Measurements from ENCODE around the gene GID8. TPM values are rescaled to one million over a fixed set of nuclear protein-coding genes. Genes with fewer than 3 reads are reported as not detected.

GID8 gene
- total and polyA plus RNA-seq, 4 donors, result 10.2 to 23.6 (median 14.6) TPM

DNA sequence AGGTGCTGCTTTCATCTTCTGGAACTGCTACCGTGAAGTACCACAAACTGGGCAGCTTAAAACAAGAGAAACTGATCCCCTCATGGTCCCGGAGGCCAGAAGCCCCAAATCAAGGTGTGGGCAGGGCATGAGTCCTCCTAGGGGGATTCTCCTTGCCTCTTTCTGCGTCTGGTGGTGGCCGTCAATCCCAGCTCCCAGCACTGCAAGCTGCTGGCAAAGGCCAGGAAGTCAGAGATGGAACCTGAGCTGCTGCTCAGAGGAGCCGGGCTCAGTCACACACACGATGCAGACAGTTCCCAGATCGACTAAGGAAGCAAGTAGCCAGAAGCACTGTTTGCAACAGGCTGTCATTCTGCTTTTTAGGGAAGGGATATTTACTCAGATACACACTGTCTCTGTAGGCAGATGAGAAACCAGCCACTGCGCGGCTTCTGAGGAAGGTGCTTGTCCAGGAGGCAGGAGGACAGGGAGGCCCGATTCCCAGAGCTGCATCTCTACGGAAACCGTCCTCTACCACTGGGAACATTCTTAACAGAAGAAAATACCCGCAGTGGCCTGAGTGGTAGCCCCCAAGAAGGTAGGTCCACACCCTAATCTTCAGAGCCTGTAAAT lies 53.4 kb downstream of the GID8 start:
- Histone ChIP-seq H3K4me3 (ENCODE audit: low read depth in 1 of 3, low read length in 3 of 3) (no peak overlapping the region), H3K4me1 (ENCODE audit: control insufficient read depth in 4 of 4, insufficient read depth in 4 of 4, low read length in 3 of 4) (no peaks in the 10 kb centered on the region), H3K36me3 (ENCODE audit: control insufficient read depth in 4 of 4, insufficient read depth in 3 of 4, low read depth in 1 of 4, low read length in 3 of 4) (no peaks in the 10 kb centered on the region), H3K27me3 (ENCODE audit: control insufficient read depth in 4 of 4, insufficient read depth in 4 of 4, low read length in 3 of 4) (peaks cover 0 to 3% (median 2%) of the 10 kb centered on the region in 4 donors), H3K9ac (ENCODE audit: low read depth in 1 of 2, low read length in 2 of 2) (no peak overlapping the region), H3K27ac (ENCODE audit: low read depth in 1 of 2, low read length in 2 of 2) (no peak overlapping the region), H3K9me3 (ENCODE audit: control insufficient read depth in 4 of 4, low read length in 3 of 4) (no peaks in the 10 kb centered on the region)
- DNase-seq (ENCODE audit: low spot score), result no peak
- TF ChIP-seq, protein P1, sequence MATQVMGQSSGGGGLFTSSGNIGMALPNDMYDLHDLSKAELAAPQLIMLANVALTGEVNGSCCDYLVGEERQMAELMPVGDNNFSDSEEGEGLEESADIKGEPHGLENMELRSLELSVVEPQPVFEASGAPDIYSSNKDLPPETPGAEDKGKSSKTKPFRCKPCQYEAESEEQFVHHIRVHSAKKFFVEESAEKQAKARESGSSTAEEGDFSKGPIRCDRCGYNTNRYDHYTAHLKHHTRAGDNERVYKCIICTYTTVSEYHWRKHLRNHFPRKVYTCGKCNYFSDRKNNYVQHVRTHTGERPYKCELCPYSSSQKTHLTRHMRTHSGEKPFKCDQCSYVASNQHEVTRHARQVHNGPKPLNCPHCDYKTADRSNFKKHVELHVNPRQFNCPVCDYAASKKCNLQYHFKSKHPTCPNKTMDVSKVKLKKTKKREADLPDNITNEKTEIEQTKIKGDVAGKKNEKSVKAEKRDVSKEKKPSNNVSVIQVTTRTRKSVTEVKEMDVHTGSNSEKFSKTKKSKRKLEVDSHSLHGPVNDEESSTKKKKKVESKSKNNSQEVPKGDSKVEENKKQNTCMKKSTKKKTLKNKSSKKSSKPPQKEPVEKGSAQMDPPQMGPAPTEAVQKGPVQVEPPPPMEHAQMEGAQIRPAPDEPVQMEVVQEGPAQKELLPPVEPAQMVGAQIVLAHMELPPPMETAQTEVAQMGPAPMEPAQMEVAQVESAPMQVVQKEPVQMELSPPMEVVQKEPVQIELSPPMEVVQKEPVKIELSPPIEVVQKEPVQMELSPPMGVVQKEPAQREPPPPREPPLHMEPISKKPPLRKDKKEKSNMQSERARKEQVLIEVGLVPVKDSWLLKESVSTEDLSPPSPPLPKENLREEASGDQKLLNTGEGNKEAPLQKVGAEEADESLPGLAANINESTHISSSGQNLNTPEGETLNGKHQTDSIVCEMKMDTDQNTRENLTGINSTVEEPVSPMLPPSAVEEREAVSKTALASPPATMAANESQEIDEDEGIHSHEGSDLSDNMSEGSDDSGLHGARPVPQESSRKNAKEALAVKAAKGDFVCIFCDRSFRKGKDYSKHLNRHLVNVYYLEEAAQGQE (IDR thresholded peaks at IDR 0.05), result no peak
- TF ChIP-seq, protein P2, sequence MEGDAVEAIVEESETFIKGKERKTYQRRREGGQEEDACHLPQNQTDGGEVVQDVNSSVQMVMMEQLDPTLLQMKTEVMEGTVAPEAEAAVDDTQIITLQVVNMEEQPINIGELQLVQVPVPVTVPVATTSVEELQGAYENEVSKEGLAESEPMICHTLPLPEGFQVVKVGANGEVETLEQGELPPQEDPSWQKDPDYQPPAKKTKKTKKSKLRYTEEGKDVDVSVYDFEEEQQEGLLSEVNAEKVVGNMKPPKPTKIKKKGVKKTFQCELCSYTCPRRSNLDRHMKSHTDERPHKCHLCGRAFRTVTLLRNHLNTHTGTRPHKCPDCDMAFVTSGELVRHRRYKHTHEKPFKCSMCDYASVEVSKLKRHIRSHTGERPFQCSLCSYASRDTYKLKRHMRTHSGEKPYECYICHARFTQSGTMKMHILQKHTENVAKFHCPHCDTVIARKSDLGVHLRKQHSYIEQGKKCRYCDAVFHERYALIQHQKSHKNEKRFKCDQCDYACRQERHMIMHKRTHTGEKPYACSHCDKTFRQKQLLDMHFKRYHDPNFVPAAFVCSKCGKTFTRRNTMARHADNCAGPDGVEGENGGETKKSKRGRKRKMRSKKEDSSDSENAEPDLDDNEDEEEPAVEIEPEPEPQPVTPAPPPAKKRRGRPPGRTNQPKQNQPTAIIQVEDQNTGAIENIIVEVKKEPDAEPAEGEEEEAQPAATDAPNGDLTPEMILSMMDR (IDR thresholded peaks at IDR 0.05; ENCODE audit: low read depth, low read length, missing input control), result no peak
- TF ChIP-seq SP1 (IDR thresholded peaks at IDR 0.05), result no peak
- no peak for TF ChIP-seq EGR1 (IDR thresholded peaks at IDR 0.05; ENCODE audit: low read depth in 2 of 2)
- no peak for TF ChIP-seq RXRA (IDR thresholded peaks at IDR 0.05)
- TF ChIP-seq TAF1 (conservative IDR thresholded peaks at IDR 0.05), result no peak
- no peak for TF ChIP-seq HNF4G (IDR thresholded peaks at IDR 0.05)
- no peak for TF ChIP-seq NR2F2 (IDR thresholded peaks at IDR 0.05)
- no peak for TF ChIP-seq HNF4A (conservative IDR thresholded peaks at IDR 0.05)
- no peak for TF ChIP-seq JUND (IDR thresholded peaks at IDR 0.05)
- 63% methylated on average over 13 of the region's 13 CpGs for WGBS

DNA sequence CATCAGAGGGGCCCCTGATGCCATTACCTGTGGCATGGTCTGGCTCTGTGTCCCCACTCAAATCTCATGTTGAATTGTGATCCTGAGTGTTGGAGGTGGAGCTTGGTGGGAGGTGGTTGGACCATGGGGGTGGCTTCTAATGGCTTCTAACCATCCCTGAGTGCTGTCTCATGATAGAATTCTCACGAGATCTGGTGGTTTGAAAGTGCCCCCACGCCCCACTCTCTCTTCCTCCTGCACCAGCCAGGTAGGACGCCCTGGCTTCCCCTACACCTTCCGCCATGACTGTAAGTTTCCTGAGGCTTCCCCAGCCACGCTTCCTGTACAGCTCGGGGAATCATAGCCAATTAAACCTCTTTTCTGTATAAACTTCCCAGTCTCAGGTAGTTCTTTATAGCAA lies 53.9 kb downstream of the GID8 start:
- H3K9ac ChIP-seq (ENCODE audit: low read depth in 1 of 2, low read length in 2 of 2), result no peak overlapping the region
- no peak for DNase-seq (ENCODE audit: low spot score)
- H3K27ac ChIP-seq (ENCODE audit: low read depth in 1 of 2, low read length in 2 of 2), result no peak overlapping the region
- WGBS, result 67% methylated on average over 6 of the region's 6 CpGs
- no peaks in the 10 kb centered on the region for H3K9me3 ChIP-seq (ENCODE audit: control insufficient read depth in 4 of 4, low read length in 3 of 4)
- no peak overlapping the region for H3K4me3 ChIP-seq (ENCODE audit: low read depth in 1 of 3, low read length in 3 of 3)
- H3K4me1 ChIP-seq (ENCODE audit: control insufficient read depth in 4 of 4, insufficient read depth in 4 of 4, low read length in 3 of 4), result no peaks in the 10 kb centered on the region
- no peaks in the 10 kb centered on the region for H3K36me3 ChIP-seq (ENCODE audit: control insufficient read depth in 4 of 4, insufficient read depth in 3 of 4, low read depth in 1 of 4, low read length in 3 of 4)
- peaks cover 0 to 3% (median 2%) of the 10 kb centered on the region in 4 donors for H3K27me3 ChIP-seq (ENCODE audit: control insufficient read depth in 4 of 4, insufficient read depth in 4 of 4, low read length in 3 of 4)
- TF ChIP-seq TAF1 (conservative IDR thresholded peaks at IDR 0.05) (no peak), GABPA (IDR thresholded peaks at IDR 0.05 in 1 of 2, conservative IDR thresholded peaks at IDR 0.05 in 1 of 2) (no peak), RAD21 (IDR thresholded peaks at IDR 0.05) (no peak), FOXA1 (IDR thresholded peaks at IDR 0.05) (no peak), NR2F2 (IDR thresholded peaks at IDR 0.05) (no peak), HNF4A (conservative IDR thresholded peaks at IDR 0.05) (no peak), ATF3 (IDR thresholded peaks at IDR 0.05) (no peak), EGR1 (IDR thresholded peaks at IDR 0.05; ENCODE audit: low read depth in 2 of 2) (no peak), SP1 (IDR thresholded peaks at IDR 0.05) (no peak), YY1 (IDR thresholded peaks at IDR 0.05) (no peak), HNF4G (IDR thresholded peaks at IDR 0.05) (no peak), FOXA2 (IDR thresholded peaks at IDR 0.05) (no peak)
- TF ChIP-seq, protein P3, sequence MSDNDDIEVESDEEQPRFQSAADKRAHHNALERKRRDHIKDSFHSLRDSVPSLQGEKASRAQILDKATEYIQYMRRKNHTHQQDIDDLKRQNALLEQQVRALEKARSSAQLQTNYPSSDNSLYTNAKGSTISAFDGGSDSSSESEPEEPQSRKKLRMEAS (IDR thresholded peaks at IDR 0.05), result no peak
- TF ChIP-seq, protein P4, sequence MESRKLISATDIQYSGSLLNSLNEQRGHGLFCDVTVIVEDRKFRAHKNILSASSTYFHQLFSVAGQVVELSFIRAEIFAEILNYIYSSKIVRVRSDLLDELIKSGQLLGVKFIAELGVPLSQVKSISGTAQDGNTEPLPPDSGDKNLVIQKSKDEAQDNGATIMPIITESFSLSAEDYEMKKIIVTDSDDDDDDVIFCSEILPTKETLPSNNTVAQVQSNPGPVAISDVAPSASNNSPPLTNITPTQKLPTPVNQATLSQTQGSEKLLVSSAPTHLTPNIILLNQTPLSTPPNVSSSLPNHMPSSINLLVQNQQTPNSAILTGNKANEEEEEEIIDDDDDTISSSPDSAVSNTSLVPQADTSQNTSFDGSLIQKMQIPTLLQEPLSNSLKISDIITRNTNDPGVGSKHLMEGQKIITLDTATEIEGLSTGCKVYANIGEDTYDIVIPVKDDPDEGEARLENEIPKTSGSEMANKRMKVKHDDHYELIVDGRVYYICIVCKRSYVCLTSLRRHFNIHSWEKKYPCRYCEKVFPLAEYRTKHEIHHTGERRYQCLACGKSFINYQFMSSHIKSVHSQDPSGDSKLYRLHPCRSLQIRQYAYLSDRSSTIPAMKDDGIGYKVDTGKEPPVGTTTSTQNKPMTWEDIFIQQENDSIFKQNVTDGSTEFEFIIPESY (IDR thresholded peaks at IDR 0.05), result no peak
- TF ChIP-seq, protein P1 (IDR thresholded peaks at IDR 0.05), result no peak
- TF ChIP-seq, protein P2 (IDR thresholded peaks at IDR 0.05; ENCODE audit: low read depth, low read length, missing input control), result no peak

Measured in liver (tissue), 9 donors.